GM19193 (cell line): ENCODE results near the gene TEN1.

Experiments used
- POLR2A ChIP-seq: IDR thresholded peaks from 4 replicates; pipeline ENCODE4 v1.6.1; 2011; ENCODE audit not compliant: insufficient read depth, insufficient read length; ENCODE audit errors: extremely low read depth

Gene TEN1

DNA sequence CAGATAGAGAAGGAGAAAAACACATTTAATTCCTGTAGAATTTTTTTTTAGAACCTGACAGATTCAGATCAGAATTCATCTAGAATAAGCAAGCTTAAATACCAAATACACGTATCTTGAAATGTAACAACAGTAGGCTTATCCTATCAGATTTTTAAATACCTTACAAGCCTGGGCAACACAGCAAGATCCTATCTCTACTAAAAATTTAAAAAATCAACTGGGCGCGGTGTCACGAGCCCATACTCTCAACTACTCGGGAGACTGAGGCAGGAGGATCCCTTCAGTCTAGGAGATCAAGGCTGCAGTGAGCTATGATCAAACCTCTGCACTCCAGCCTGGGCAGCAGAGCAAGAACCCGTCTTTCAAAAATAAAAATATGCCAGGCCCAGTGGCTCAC lies 13.6 kb upstream of the TEN1 start:
- no peak for TF ChIP-seq POLR2A

- no peak for TF ChIP-seq POLR2A
Observed at GRCh38 chr17:75970011-75970523, 9.0 kb upstream of the TEN1 start.

DNA sequence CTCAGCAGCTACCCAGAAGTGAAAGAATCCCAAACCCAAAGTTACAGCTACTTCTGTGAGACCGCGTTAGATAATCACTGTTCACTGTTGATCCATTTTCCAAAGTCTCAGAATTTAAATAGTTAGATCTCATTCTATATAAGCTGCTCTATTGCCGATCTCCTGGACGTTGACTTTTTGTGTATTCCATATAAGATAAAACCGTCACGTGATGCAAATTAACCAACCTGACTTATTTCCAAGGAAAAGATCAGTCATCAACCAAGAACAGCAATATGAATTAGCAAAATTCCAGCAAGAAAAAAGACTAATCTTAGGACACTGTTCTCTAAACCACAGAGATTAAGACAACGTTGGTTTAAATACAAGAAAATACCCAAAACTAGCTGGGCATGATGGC lies 8.4 kb upstream of the TEN1 start:
- TF ChIP-seq POLR2A, result no peak

DNA sequence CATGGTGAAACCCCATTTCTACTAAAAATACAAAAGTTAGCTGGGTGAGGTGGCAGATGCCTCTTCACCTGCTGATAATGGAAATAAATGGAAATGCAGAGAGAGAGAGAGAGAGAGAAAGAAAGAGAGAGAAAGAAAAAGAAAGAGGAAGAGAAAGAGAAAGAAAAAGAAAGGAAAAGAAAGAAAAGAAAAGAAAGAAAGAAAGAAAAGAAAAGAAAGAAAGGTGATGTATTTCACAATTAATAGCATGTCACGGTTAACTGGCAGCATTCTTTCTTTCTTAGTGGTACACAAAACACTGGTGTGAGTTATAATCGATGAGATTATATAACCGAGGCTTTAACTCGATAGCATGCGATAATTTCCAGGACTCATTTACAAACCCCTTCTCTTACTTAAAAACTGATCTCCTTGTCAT lies 3.3 kb upstream of the TEN1 start:
- TF ChIP-seq POLR2A, result no peak

GRCh38 chr17:75976175-75976848 lies 2.7 kb upstream of the TEN1 start:
- TF ChIP-seq POLR2A, result no peak

DNA sequence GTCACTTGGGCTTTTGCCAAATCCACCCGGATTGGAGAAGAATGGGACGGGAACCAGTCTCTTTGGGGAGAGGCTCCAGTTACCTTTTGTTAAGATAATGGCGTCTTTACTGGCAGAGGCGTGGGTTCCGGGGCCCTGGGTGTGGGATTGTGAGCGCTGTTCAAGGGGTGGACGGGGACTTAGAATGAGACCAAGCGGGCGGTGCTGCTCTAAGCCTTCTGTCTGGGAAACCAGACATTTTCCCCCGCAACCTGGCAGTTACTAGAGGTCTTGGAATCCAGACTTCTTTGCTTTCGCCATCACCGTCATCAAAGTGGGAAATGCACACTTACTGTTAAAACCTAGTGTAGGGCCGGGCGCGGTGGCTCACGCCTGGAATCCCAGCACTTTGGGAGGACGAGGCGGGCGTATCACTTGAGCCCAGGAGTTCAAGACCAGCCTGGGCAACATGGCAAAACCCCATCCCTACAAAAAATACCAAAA lies 706 bp downstream of the TEN1 start:
- TF ChIP-seq POLR2A, result no peak

DNA sequence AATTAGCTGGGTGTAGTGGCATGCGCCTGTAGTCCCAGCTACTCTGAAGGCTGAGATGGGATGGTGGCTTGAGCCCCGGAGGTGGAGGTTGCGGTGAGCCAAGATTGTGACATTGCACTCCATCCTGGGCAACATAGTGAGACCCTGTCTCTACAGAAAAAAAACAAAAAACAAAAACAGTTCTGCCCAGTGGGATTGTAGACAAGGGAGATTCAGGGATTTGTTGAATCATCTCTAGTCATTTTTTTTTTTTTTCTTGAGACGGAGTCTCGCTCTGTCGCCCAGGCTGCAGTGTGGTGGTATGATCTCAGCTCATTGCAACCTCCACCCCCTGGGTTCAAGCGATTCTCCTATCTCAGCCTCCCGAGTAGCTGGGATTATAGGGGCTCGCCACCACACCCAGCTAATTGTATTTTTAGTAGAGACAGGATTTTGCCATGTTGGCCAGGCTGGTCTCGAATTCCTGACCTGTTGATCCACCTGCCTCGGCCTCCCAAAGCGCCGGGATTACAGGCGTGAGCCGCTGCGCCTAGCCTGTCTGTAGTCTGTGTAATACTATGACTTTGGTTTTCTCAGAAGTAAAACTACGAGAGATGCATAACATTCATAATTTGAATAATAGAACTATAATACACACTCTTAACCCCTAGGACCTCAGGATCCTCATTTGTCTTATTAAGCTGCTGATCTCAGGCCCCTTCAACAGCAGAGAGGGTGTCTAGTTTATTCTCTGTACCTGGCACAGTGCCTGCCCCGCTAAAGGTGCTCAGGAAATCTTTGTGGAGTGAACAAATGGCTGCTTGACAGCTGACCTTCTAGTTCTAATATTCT lies 1.4 kb downstream of the TEN1 start:
- no peak for TF ChIP-seq POLR2A

DNA sequence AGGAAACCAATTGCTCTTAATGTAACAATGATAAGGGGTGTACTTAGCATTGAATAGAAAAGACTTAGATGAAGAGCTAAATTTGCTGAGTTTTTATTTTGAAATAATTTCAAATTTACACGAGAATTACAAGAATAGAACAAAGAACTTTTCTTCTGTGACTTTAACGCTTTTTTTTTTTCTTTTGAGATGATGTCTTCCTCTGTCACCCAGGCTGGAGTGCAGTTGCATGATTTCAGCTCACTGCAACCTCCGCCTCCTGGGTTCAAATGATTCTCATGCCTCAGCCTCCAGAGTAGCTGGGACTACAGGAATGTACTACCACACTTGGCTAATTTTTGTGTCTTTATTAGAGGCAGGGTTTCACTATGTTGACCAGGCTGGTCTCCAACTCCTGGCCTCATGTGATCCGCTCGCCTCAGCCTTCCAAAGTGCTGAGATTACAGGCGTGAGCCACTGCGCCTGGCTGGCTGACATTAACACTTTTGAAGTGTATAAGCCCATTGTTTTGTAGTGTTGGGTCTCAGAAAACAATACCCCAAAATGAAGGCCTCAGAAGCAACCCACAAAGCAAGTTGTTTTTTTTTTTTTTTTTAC lies 2.1 kb downstream of the TEN1 start:
- no peak for TF ChIP-seq POLR2A

DNA sequence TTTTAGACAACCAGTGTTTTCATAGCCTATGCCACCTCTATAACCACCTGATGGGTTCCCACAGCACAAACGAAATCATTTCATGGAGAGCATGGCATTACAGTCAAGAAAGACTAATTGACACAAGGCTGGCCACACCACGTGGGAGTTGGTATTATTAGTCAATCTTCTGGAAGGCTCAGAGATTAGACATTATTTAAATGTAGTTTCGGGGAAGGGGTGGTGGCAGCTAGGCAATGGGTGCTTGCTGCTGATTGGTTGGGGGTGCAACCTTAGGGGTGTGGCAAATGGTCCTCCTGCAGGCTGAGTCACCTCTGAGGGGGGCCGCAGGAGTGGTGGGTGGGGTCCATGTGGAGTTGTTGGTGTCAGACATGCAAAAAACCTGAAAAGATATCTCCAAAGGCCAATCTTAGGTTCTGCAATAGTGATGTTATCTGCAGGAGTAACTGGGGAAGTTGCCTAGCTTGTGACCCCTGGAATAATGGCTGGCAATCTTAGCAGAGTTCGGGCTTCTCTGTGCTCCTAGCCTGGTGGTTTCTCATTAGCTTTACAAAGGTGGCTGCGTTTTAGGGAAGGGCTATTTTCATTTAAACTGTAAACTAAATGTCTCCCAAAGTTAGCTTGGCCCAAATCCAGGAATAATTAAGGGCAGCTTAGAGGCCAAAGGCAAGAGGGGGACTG lies 4.6 kb downstream of the TEN1 start:
- no peak for TF ChIP-seq POLR2A

- no peak for TF ChIP-seq POLR2A
Observed at GRCh38 chr17:75985986-75986385, 6.9 kb downstream of the TEN1 start.

DNA sequence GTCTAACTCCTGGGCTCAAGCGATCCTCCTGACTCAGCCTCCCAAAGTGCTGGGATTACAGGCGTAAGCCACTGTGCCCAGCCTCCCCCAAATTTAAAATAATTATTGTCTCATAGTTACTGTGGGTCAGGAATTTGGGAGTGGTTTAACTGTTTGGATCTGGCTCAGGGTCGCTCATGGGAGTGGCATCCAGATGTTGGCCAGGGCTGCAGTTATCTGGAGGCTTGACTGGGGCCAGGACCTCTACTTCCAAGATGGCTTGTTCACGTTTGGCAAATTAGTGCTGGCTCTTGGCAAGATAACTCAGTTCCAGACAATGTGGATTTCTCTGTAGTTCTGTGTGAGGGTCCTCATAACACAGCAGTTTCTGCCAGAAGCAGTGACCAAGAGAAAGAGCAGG lies 8.0 kb downstream of the TEN1 start:
- TF ChIP-seq POLR2A, result no peak

DNA sequence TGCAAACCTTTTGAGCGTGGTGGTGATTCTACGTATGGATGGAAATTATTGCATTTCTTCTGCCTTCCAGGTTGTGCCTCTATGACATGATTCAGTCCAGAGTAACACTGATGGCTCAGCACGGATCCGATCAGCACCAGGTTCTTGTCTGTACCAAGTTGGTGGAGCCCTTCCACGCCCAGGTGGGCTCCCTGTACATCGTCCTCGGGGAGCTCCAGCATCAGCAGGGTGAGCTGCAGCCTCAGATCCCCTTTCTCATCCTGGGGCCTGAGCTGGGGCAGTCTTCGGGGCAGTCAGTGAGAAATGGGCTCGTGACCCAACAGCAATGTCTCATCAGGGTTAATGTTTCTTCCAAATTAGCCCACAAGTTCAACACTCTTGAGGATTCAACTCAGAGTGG lies 12.4 kb downstream of the TEN1 start:
- no peak for TF ChIP-seq POLR2A

- TF ChIP-seq POLR2A, result no peak
Observed at GRCh38 chr17:75994802-75995370, 15.8 kb downstream of the TEN1 start.

GRCh38 chr17:75995385-75995925 lies 16.4 kb downstream of the TEN1 start:
- no peak for TF ChIP-seq POLR2A
